Measurements from ENCODE around the gene TREH. TPM values are rescaled to one million over a fixed set of nuclear protein-coding genes. Genes with fewer than 3 reads are reported as not detected.

Gene TREH
- total and polyA plus RNA-seq, 2 experiments from 2014 or later, result 0.36 TPM; not detected in 1

GRCh38 chr11:118682372-118682771, 2.9 kb upstream of the TREH start:
- H3K4me1 Mint-ChIP-seq, result peaks cover 7% of the 10 kb centered on the region
- H3K36me3 ChIP-seq (ENCODE audit: insufficient read depth), result no peaks in the 10 kb centered on the region
- no peak overlapping the region for H3K4me3 ChIP-seq
- no peaks in the 10 kb centered on the region for H3K27me3 ChIP-seq (ENCODE audit: insufficient read depth)
- H3K4me3 Mint-ChIP-seq, result no peak overlapping the region
- no peaks in the 10 kb centered on the region for H3K79me2 ChIP-seq (replicated peaks; ENCODE audit: insufficient read depth)
- H3K9me2 ChIP-seq (ENCODE audit: insufficient read depth), result no peaks in the 10 kb centered on the region
- DNase-seq (ENCODE audit: low spot score) (no peak), ATAC-seq (no peak)
- peaks cover 9% of the 10 kb centered on the region for H3K27me3 Mint-ChIP-seq (ENCODE audit: insufficient read depth, low read depth, poor library complexity)
- H2AFZ ChIP-seq, result no peak overlapping the region
- TF ChIP-seq ETS1 (IDR thresholded peaks at IDR 0.05) (no peak), EZH2phosphoT487 (IDR thresholded peaks at IDR 0.05; ENCODE audit: unreplicated experiment) (no peak), ZNF114 (CRISPR knock-in tag; IDR thresholded peaks at IDR 0.05) (no peak), EZH2 (IDR thresholded peaks at IDR 0.05; ENCODE audit: low read depth, unreplicated experiment) (no peak), POLR2AphosphoS5 (IDR thresholded peaks at IDR 0.05; ENCODE audit: low read depth) (no peak), JUNB (IDR thresholded peaks at IDR 0.05; ENCODE audit: unreplicated experiment) (no peak), ZNF462 (CRISPR knock-in tag; IDR thresholded peaks at IDR 0.05) (no peak), REST (IDR thresholded peaks at IDR 0.05; ENCODE audit: unreplicated experiment) (no peak), ZNF331 (CRISPR knock-in tag; IDR thresholded peaks at IDR 0.05; ENCODE audit: low read depth) (no peak), STAT1 (IDR thresholded peaks at IDR 0.05; ENCODE audit: unreplicated experiment) (no peak), CREB1 (CRISPR knock-in tag; IDR thresholded peaks at IDR 0.05; ENCODE audit: low read depth) (no peak), NANOG (IDR thresholded peaks at IDR 0.05; ENCODE audit: borderline replicate concordance) (no peak)
- TF ChIP-seq, protein P1, sequence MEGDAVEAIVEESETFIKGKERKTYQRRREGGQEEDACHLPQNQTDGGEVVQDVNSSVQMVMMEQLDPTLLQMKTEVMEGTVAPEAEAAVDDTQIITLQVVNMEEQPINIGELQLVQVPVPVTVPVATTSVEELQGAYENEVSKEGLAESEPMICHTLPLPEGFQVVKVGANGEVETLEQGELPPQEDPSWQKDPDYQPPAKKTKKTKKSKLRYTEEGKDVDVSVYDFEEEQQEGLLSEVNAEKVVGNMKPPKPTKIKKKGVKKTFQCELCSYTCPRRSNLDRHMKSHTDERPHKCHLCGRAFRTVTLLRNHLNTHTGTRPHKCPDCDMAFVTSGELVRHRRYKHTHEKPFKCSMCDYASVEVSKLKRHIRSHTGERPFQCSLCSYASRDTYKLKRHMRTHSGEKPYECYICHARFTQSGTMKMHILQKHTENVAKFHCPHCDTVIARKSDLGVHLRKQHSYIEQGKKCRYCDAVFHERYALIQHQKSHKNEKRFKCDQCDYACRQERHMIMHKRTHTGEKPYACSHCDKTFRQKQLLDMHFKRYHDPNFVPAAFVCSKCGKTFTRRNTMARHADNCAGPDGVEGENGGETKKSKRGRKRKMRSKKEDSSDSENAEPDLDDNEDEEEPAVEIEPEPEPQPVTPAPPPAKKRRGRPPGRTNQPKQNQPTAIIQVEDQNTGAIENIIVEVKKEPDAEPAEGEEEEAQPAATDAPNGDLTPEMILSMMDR (conservative IDR thresholded peaks at IDR 0.05; ENCODE audit: low read depth in 2 of 2), result no peak
- H3K36me3 Mint-ChIP-seq (ENCODE audit: low read depth), result no peaks in the 10 kb centered on the region
- peaks cover 6% of the 10 kb centered on the region; the same call in 2 of the 3 replicates for H3K9me3 Mint-ChIP-seq
- H3K4me2 ChIP-seq, result no peak overlapping the region
- no peaks in the 10 kb centered on the region for H3K4me1 ChIP-seq (ENCODE audit: insufficient read depth)
- no peak overlapping the region for H3K27ac ChIP-seq (ENCODE audit: low read depth)
- H4K20me1 ChIP-seq (replicated peaks; ENCODE audit: insufficient read depth), result no peaks in the 10 kb centered on the region
- H3F3A ChIP-seq (replicated peaks; ENCODE audit: low read depth), result no peaks in the 10 kb centered on the region
- no peak overlapping the region for H3K27ac Mint-ChIP-seq
